ENCODE results near the gene CREB3L1.

DNA sequence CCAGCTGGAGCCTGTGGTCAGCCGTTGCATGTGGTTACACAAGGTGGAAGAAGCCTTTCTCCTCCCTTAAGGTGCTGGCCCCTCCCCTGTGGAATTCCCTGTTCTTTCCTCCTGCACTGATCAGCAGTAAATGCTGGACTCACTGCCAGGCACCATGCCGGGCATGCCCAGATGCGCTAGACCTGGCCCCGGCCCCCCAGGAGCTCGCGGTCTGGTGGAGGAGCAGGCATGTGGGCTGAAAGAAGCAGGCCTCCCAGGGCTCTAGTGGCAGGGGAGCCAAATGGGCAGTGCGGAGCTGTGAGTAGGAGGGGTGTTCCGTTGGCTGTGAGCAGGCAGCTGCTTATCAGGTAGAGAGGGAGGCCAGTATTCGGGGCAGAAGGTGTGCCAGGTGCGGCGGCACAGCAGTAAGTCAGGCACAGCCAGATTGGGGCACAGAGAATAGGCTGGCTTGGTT, 80.0 kb downstream of the CREB3L1 start:
- TF ChIP-seq CTCF (IDR thresholded peaks at IDR 0.05) (no peak), ZFX (IDR thresholded peaks at IDR 0.05; ENCODE audit: borderline replicate concordance) (no peak)

Measured in 22Rv1 (cell line).